Smooth muscle cell of the brain vasculature (primary cell): ENCODE measurements around the gene MFSD12.

ENCODE experiments used
- DNase-seq: peaks from one replicate; pipeline ENCODE4 v3.0.0-alpha.2; 2012; ENCODE audit warnings: low read depth, low spot score

The MFSD12 gene

GRCh38 chr19:3556978-3557460, 367 bp downstream of the MFSD12 start:
- no peak for DNase-seq

- no peak for DNase-seq
Observed at GRCh38 chr19:3556423-3556977, 886 bp downstream of the MFSD12 start.

GRCh38 chr19:3555653-3556422, 1.5 kb downstream of the MFSD12 start:
- no peak for DNase-seq

- no peak for DNase-seq
Observed at GRCh38 chr19:3554254-3555083, 2.9 kb downstream of the MFSD12 start.

GRCh38 chr19:3551792-3552095, 5.6 kb downstream of the MFSD12 start:
- no peak for DNase-seq

GRCh38 chr19:3550947-3551791, 6.2 kb downstream of the MFSD12 start:
- DNase-seq = no peak

GRCh38 chr19:3549816-3550215, 7.6 kb downstream of the MFSD12 start:
- no peak for DNase-seq

GRCh38 chr19:3548606-3549005, 8.8 kb downstream of the MFSD12 start:
- DNase-seq = no peak

- no peak for DNase-seq
Observed at GRCh38 chr19:3547767-3548282, 9.6 kb downstream of the MFSD12 start.

GRCh38 chr19:3547301-3547731, 10.1 kb downstream of the MFSD12 start:
- no peak for DNase-seq

- no peak for DNase-seq
Observed at GRCh38 chr19:3546119-3546518, 11.3 kb downstream of the MFSD12 start.

- no peak for DNase-seq
Observed at GRCh38 chr19:3545669-3546034, 11.7 kb downstream of the MFSD12 start.

GRCh38 chr19:3544742-3545668, 12.4 kb downstream of the MFSD12 start:
- DNase-seq = no peak

- DNase-seq = no peak
Observed at GRCh38 chr19:3544058-3544376, 13.4 kb downstream of the MFSD12 start.

GRCh38 chr19:3543150-3544057, 14.0 kb downstream of the MFSD12 start:
- no peak for DNase-seq

- no peak for DNase-seq
Observed at GRCh38 chr19:3539756-3540118, 17.6 kb downstream of the MFSD12 start.

- no peak for DNase-seq
Observed at GRCh38 chr19:3538965-3539755, 18.2 kb downstream of the MFSD12 start, which contains the start of gene TEKTIP1. Gene TEKTIP1, plus strand, starts transcription at chr19:3539174. Its CDS starts 4 bp downstream, at chr19:3539178.

GRCh38 chr19:3538258-3538929, 19.0 kb downstream of the MFSD12 start:
- no peak for DNase-seq
